Neural progenitor cell (in vitro differentiated cells): Measurements from ENCODE around the gene PKNOX2. TPM values are rescaled to one million over a fixed set of nuclear protein-coding genes. Genes with fewer than 3 reads are reported as not detected.

Source experiments
- DNase-seq: peaks from one replicate; pipeline ENCODE4 v3.0.0-alpha.2; 2016; ENCODE audit warnings: low spot score
- H2AFZ ChIP-seq: fragments of 200-600 bp; sonication (generic); replicated peaks from 2 replicates; pipeline ENCODE4 v1.6.1; 2016; ENCODE audit warnings: antibody characterized with exemption
- H3F3A ChIP-seq: fragments of 200-600 bp; sonication (generic); 2 replicates; pipeline ENCODE4 v1.6.1; 2016; ENCODE audit warnings: antibody characterized with exemption, low read depth
- H3K27ac ChIP-seq: fragments of 200-600 bp; sonication (generic); 2 replicates; pipeline ENCODE4 v1.5.1; 2016; ENCODE audit warnings: mild to moderate bottlenecking
- H3K27me3 ChIP-seq: fragments of 200-600 bp; sonication (generic); 2 replicates; pipeline ENCODE4 v1.6.1; 2016; ENCODE audit warnings: mild to moderate bottlenecking, moderate library complexity
- H3K36me3 ChIP-seq: fragments of 200-600 bp; sonication (generic); 2 replicates; pipeline ENCODE4 v1.5.1; 2016
- H3K4me1 ChIP-seq: fragments of 200-600 bp; sonication (generic); 2 replicates; pipeline ENCODE4 v1.6.1; 2016; ENCODE audit warnings: mixed run types
- H3K4me2 ChIP-seq: fragments of 200-600 bp; sonication (generic); 2 replicates; pipeline ENCODE4 v1.6.1; 2016
- H3K4me3 ChIP-seq: fragments of 200-600 bp; sonication (generic); 2 replicates; pipeline ENCODE4 v1.5.1; 2016
- H3K79me2 ChIP-seq: fragments of 200-600 bp; sonication (generic); 2 replicates; pipeline ENCODE4 v1.6.1; 2016; ENCODE audit warnings: low read depth
- H3K9ac ChIP-seq: fragments of 200-600 bp; sonication (generic); 2 replicates; pipeline ENCODE4 v1.6.1; 2016
- H3K9me3 ChIP-seq: fragments of 200-600 bp; sonication (generic); 2 replicates; pipeline ENCODE4 v1.5.1; 2016; ENCODE audit warnings: low read depth
- H4K20me1 ChIP-seq: fragments of 200-600 bp; sonication (generic); 2 replicates; pipeline ENCODE4 v1.6.1; 2016; ENCODE audit warnings: low read depth
- H3K27ac Mint-ChIP-seq: 3 replicates; pipeline ENCODE4 v1.8.0; 2021; ENCODE audit warnings: mixed read lengths
- H3K27me3 Mint-ChIP-seq: 2 replicates; pipeline ENCODE4 v1.8.0; 2022; ENCODE audit warnings: low read depth, mild to moderate bottlenecking, inconsistent platforms, moderate library complexity, mixed read lengths; ENCODE audit not compliant: insufficient read depth
- H3K36me3 Mint-ChIP-seq: 3 replicates; pipeline ENCODE4 v1.8.0; 2021; ENCODE audit warnings: mixed read lengths
- H3K4me1 Mint-ChIP-seq: 3 replicates; pipeline ENCODE4 v1.8.0; 2021; ENCODE audit warnings: mixed read lengths
- H3K4me3 Mint-ChIP-seq: 3 replicates; pipeline ENCODE4 v1.8.0; 2021; ENCODE audit warnings: mild to moderate bottlenecking, moderate library complexity, mixed read lengths
- H3K9me3 Mint-ChIP-seq: 3 replicates; pipeline ENCODE4 v1.8.0; 2020; ENCODE audit warnings: mixed read lengths
- EZH2 ChIP-seq: fragments of 200-600 bp; sonication (generic); IDR thresholded peaks from 2 replicates; pipeline ENCODE4 v1.6.1; 2017; ENCODE audit warnings: antibody characterized with exemption, mild to moderate bottlenecking, moderate library complexity
- EZH2phosphoT487 ChIP-seq: fragments of 200-600 bp; sonication (generic); IDR thresholded peaks from 2 replicates; pipeline ENCODE4 v1.6.1; 2017; ENCODE audit warnings: antibody characterized with exemption
- total RNA-seq: library from RNA; depleted of rRNA; stranded (reverse); fragments of >200 nt; gene quantifications from 2 replicates; pipeline ENCODE4 v1.2.3, GENCODE V29; 2015; ENCODE audit warnings: low replicate concordance
- TF ChIP-seq, protein P1 (sequence below): fragments of 200-600 bp; sonication (generic); IDR thresholded peaks from 2 replicates; pipeline ENCODE4 v1.5.1; 2017; ENCODE audit warnings: antibody characterized with exemption, mild to moderate bottlenecking

Gene PKNOX2
- total RNA-seq, 1 donor from 2014 or later: 4.3 TPM

DNA sequence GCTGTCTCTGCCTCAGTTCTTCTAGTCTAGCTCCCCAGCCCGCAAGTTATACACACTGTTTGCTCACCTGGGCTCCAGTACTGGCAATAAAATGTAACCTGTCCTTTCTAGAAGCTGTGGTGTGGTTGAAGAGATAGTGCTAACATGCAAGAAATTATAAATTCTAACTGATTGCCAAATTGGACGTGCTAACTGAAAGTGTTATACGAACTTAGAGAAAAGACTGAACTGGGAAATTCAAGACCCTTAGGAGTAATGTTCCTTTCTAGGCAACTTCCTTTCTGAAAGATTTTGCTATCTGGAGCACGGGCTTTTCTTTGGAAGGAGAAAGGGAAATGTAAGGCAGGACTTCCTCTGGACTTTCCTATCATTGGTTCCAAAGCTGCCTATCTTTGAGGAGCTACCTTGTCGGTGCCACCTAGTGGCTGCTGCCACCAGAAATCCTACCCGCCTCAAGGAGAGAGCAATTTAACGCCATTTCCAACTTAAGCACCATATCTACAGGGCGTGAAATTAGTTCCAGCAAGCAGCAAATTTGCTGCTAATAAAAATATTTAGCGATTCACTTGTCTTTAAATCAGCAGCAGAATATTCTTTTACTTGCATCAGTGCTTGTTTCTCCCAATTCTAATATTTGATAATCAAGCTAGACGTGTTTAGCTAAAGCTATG is 40.5 kb upstream of the PKNOX2 start:
- Histone ChIP-seq H3K4me3 (no peak overlapping the region), H3K27ac (no peak overlapping the region), H3K9me3 (no peaks in the 10 kb centered on the region), H3K4me1 (peaks cover 5% of the 10 kb centered on the region), H3K4me2 (no peak overlapping the region), H3K79me2 (no peaks in the 10 kb centered on the region), H2AFZ (peak overlapping the region; percentile 85), H4K20me1 (no peaks in the 10 kb centered on the region), H3K36me3 (no peaks in the 10 kb centered on the region), H3F3A (peaks cover 2% of the 10 kb centered on the region), H3K9ac (no peak overlapping the region), H3K27me3 (peaks cover 19% of the 10 kb centered on the region)
- peak; percentile 54 for DNase-seq
- Mint-ChIP-seq H3K27ac (no peak overlapping the region), H3K27me3 (peaks cover 4% of the 10 kb centered on the region), H3K4me3 (no peak overlapping the region), H3K9me3 (peaks cover 3% of the 10 kb centered on the region), H3K36me3 (peaks cover 2% of the 10 kb centered on the region), H3K4me1 (peaks cover 16% of the 10 kb centered on the region)
- no peak for TF ChIP-seq EZH2phosphoT487
- no peak for TF ChIP-seq EZH2
- TF ChIP-seq, protein P1, sequence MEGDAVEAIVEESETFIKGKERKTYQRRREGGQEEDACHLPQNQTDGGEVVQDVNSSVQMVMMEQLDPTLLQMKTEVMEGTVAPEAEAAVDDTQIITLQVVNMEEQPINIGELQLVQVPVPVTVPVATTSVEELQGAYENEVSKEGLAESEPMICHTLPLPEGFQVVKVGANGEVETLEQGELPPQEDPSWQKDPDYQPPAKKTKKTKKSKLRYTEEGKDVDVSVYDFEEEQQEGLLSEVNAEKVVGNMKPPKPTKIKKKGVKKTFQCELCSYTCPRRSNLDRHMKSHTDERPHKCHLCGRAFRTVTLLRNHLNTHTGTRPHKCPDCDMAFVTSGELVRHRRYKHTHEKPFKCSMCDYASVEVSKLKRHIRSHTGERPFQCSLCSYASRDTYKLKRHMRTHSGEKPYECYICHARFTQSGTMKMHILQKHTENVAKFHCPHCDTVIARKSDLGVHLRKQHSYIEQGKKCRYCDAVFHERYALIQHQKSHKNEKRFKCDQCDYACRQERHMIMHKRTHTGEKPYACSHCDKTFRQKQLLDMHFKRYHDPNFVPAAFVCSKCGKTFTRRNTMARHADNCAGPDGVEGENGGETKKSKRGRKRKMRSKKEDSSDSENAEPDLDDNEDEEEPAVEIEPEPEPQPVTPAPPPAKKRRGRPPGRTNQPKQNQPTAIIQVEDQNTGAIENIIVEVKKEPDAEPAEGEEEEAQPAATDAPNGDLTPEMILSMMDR: peak; percentile 51

- Histone ChIP-seq H4K20me1 (no peaks in the 10 kb centered on the region), H3K4me3 (no peak overlapping the region), H2AFZ (peak overlapping the region; percentile 85), H3F3A (peaks cover 8% of the 10 kb centered on the region), H3K27me3 (peaks cover 19% of the 10 kb centered on the region), H3K4me2 (no peak overlapping the region), H3K79me2 (no peaks in the 10 kb centered on the region), H3K9ac (no peak overlapping the region), H3K27ac (no peak overlapping the region), H3K36me3 (no peaks in the 10 kb centered on the region), H3K9me3 (no peaks in the 10 kb centered on the region), H3K4me1 (peaks cover 10% of the 10 kb centered on the region)
- Mint-ChIP-seq H3K27me3 (peaks cover 4% of the 10 kb centered on the region), H3K4me1 (peaks cover 20% of the 10 kb centered on the region), H3K27ac (no peak overlapping the region), H3K4me3 (no peak overlapping the region), H3K36me3 (peaks cover 5% of the 10 kb centered on the region), H3K9me3 (peaks cover 5% of the 10 kb centered on the region)
- no peak for DNase-seq
- TF ChIP-seq, protein P1: no peak
- TF ChIP-seq EZH2phosphoT487 (no peak), EZH2 (no peak)
These were observed 39.9 kb upstream of the PKNOX2 start for GRCh38 chr11:125124618-125124992.

GRCh38 chr11:125128450-125128849 is 36.1 kb upstream of the PKNOX2 start:
- H3K27ac Mint-ChIP-seq: no peak overlapping the region
- Histone ChIP-seq H3F3A (peaks cover 21% of the 10 kb centered on the region), H3K27me3 (peaks cover 4% of the 10 kb centered on the region), H3K9me3 (no peaks in the 10 kb centered on the region), H3K4me1 (peaks cover 15% of the 10 kb centered on the region), H4K20me1 (no peaks in the 10 kb centered on the region), H3K4me3 (no peak overlapping the region), H3K36me3 (no peaks in the 10 kb centered on the region), H2AFZ (no peak overlapping the region), H3K9ac (no peak overlapping the region), H3K4me2 (no peak overlapping the region), H3K27ac (no peak overlapping the region), H3K79me2 (no peaks in the 10 kb centered on the region)
- H3K27me3 Mint-ChIP-seq: peaks cover 4% of the 10 kb centered on the region
- DNase-seq: no peak
- H3K36me3 Mint-ChIP-seq: peaks cover 5% of the 10 kb centered on the region
- no peak for TF ChIP-seq EZH2phosphoT487
- TF ChIP-seq, protein P1: no peak
- TF ChIP-seq EZH2: no peak
- H3K4me1 Mint-ChIP-seq: peaks cover 29% of the 10 kb centered on the region
- no peak overlapping the region for H3K4me3 Mint-ChIP-seq
- H3K9me3 Mint-ChIP-seq: peaks cover 5% of the 10 kb centered on the region
